A549 (cell line): ENCODE measurements around the gene SMTN.

ENCODE experiments used
- CEBPB ChIP-seq, 2 experiments: fragments of >200 bp in 1 of 2; sonication (Bioruptor Twin) in 1 of 2; formaldehyde crosslinking in 1 of 2; IDR thresholded peaks; 2 replicates each; pipeline ENCODE4 v1.6.1; 2012 to 2016
- HMGXB4 ChIP-seq: fragments of 250-450 bp; sonication (Bioruptor Pico); IDR thresholded peaks from 2 replicates; pipeline ENCODE4 v1.5.0; 2021; ENCODE audit warnings: mild to moderate bottlenecking, moderate library complexity, borderline replicate concordance
- MYC ChIP-seq: IDR thresholded peaks from 2 replicates; pipeline ENCODE4 v1.6.1; 2012; ENCODE audit warnings: mild to moderate bottlenecking, inconsistent platforms, low read length, improper control_type of control experiment, borderline replicate concordance
- RAD21 ChIP-seq, 2 experiments: fragments of >200 bp in 1 of 2; sonication (Bioruptor Twin) in 1 of 2; formaldehyde crosslinking in 1 of 2; IDR thresholded peaks in 1 of 2; conservative IDR thresholded peaks in 1 of 2; 2 replicates in 1 of 2; 3 replicates in 1 of 2; pipeline ENCODE4 v1.6.1; 2012 to 2018; ENCODE audit warnings: inconsistent platforms in 1 of 2
- TF ChIP-seq, protein P1 (sequence below): fragments of >200 bp; sonication (Bioruptor Twin); formaldehyde crosslinking; IDR thresholded peaks from 3 replicates; pipeline ENCODE4 v1.5.1; 2016

- TF ChIP-seq, protein P1, sequence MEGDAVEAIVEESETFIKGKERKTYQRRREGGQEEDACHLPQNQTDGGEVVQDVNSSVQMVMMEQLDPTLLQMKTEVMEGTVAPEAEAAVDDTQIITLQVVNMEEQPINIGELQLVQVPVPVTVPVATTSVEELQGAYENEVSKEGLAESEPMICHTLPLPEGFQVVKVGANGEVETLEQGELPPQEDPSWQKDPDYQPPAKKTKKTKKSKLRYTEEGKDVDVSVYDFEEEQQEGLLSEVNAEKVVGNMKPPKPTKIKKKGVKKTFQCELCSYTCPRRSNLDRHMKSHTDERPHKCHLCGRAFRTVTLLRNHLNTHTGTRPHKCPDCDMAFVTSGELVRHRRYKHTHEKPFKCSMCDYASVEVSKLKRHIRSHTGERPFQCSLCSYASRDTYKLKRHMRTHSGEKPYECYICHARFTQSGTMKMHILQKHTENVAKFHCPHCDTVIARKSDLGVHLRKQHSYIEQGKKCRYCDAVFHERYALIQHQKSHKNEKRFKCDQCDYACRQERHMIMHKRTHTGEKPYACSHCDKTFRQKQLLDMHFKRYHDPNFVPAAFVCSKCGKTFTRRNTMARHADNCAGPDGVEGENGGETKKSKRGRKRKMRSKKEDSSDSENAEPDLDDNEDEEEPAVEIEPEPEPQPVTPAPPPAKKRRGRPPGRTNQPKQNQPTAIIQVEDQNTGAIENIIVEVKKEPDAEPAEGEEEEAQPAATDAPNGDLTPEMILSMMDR: no peak
- TF ChIP-seq CEBPB (IDR thresholded peaks at IDR 0.05): no peak
- TF ChIP-seq MYC: no peak
- TF ChIP-seq RAD21 (conservative IDR thresholded peaks at IDR 0.05 in 1 of 2, IDR thresholded peaks at IDR 0.05 in 1 of 2): no peak
- TF ChIP-seq HMGXB4 (CRISPR knock-in tag): no peak
These were observed 13.6 kb downstream of the SMTN start for GRCh38 chr22:31094741-31095140.
